Cardiac muscle cell (in vitro differentiated cells and primary cell): ENCODE measurements around the gene NFKBIB. TPM values are rescaled to one million over a fixed set of nuclear protein-coding genes. Genes with fewer than 3 reads are reported as not detected.

Source experiments
- DNase-seq, 2 donors: peaks; one replicate each; pipeline versions ENCODE4 v3.0.0 to v3.0.0-alpha.2; 2010 to 2017; ENCODE audit warnings: low read depth in 1 of 2, low spot score in 1 of 2
- H3K27ac ChIP-seq: fragments of 200-600 bp; sonication (generic); 2 replicates; pipeline ENCODE4 v1.5.1; 2016
- H3K27me3 ChIP-seq: fragments of 200-600 bp; sonication (generic); 2 replicates; pipeline ENCODE4 v1.6.0; 2016; ENCODE audit warnings: control low read depth
- H3K36me3 ChIP-seq: fragments of 200-600 bp; sonication (generic); 2 replicates; pipeline ENCODE4 v1.5.1; 2016; ENCODE audit warnings: control low read depth
- H3K4me1 ChIP-seq: fragments of 200-600 bp; sonication (generic); 2 replicates; pipeline ENCODE4 v1.8.1; 2017; ENCODE audit warnings: low read depth, mild to moderate bottlenecking, mixed run types
- H3K4me3 ChIP-seq: fragments of 200-600 bp; sonication (generic); 2 replicates; pipeline ENCODE4 v1.5.1; 2016; ENCODE audit warnings: mild to moderate bottlenecking
- H3K9me3 ChIP-seq: fragments of 200-600 bp; sonication (generic); 2 replicates; pipeline ENCODE4 v1.5.1; 2017; ENCODE audit warnings: low read depth, mild to moderate bottlenecking, control low read depth
- polyA plus RNA-seq: library from polyadenylated mRNA; unstranded; fragments of >200 nt; fragmentation: Nextera tagmentation; extraction: Ambion mirVana; gene quantifications from 2 replicates; pipeline ENCODE4 v1.2.1, GENCODE V29; 2016
- total RNA-seq: library from RNA; depleted of rRNA; stranded (reverse); fragments of >200 nt; gene quantifications from 2 replicates; pipeline ENCODE4 v1.2.3, GENCODE V29; 2016
- TF ChIP-seq, protein P1 (sequence below): IDR thresholded peaks from 2 replicates; pipeline ENCODE4 v1.5.1; 2012; ENCODE audit warnings: low read depth, mild to moderate bottlenecking, low read length

Gene NFKBIB
- total and polyA plus RNA-seq, 2 experiments from 2014 or later, result 14.7 to 19.6 TPM

DNA sequence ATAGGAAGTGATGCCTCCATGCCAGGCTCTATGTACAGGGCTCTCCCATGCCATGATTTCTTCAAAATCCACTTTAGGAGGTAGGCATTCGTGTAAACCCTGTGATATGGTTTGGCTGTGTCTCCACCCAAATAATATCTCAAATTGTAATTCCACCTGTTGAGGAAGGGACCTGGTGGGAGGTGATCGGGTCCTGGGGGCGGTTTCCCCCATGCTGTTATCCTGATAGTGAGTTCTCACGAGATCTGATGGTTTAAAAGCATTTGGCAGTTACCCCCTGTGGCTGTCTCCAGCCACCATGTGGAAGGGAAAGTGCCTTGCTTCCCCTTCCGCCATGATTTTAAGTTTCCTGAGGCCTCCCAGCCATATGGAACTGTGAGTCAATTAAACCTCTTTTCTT, 22.7 kb downstream of the NFKBIB start:
- Histone ChIP-seq H3K27ac (no peak overlapping the region), H3K9me3 (no peaks in the 10 kb centered on the region), H3K27me3 (no peaks in the 10 kb centered on the region), H3K4me3 (no peak overlapping the region), H3K36me3 (peaks cover 17% of the 10 kb centered on the region), H3K4me1 (no peaks in the 10 kb centered on the region)
- no peak for DNase-seq
- TF ChIP-seq, protein P1, sequence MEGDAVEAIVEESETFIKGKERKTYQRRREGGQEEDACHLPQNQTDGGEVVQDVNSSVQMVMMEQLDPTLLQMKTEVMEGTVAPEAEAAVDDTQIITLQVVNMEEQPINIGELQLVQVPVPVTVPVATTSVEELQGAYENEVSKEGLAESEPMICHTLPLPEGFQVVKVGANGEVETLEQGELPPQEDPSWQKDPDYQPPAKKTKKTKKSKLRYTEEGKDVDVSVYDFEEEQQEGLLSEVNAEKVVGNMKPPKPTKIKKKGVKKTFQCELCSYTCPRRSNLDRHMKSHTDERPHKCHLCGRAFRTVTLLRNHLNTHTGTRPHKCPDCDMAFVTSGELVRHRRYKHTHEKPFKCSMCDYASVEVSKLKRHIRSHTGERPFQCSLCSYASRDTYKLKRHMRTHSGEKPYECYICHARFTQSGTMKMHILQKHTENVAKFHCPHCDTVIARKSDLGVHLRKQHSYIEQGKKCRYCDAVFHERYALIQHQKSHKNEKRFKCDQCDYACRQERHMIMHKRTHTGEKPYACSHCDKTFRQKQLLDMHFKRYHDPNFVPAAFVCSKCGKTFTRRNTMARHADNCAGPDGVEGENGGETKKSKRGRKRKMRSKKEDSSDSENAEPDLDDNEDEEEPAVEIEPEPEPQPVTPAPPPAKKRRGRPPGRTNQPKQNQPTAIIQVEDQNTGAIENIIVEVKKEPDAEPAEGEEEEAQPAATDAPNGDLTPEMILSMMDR, result no peak

DNA sequence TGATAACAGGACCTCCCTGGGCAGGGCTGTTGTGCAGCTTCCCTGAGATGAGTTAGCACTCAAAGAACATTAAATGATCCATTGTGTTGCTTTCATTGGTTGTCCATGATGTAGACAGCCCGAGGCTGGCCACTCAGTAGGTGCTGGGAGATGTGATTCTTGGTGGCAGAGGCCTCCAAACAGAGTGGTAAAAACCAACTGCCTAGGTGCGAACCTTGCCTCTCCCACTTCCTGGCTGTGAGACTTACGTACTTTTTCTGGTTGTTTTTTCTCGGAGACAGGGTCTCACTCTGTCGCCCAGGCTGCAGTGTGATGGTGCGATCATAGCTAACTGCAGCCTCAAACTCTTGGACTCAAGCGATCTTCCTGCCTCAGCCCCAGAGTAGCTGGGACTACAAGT, 24.6 kb downstream of the NFKBIB start:
- H3K4me1 ChIP-seq, result no peaks in the 10 kb centered on the region
- no peak for DNase-seq
- H3K27me3 ChIP-seq, result no peaks in the 10 kb centered on the region
- peaks cover 19% of the 10 kb centered on the region for H3K36me3 ChIP-seq
- TF ChIP-seq, protein P1, result no peak
- no peaks in the 10 kb centered on the region for H3K9me3 ChIP-seq
- no peak overlapping the region for H3K27ac ChIP-seq
- H3K4me3 ChIP-seq, result no peak overlapping the region

GRCh38 chr19:38928391-38929001, 28.7 kb downstream of the NFKBIB start:
- H3K27me3 ChIP-seq, result no peaks in the 10 kb centered on the region
- peaks cover 11% of the 10 kb centered on the region for H3K36me3 ChIP-seq
- DNase-seq, result no peak
- H3K9me3 ChIP-seq, result no peaks in the 10 kb centered on the region
- TF ChIP-seq, protein P1, result no peak
- H3K27ac ChIP-seq, result no peak overlapping the region
- H3K4me1 ChIP-seq, result no peaks in the 10 kb centered on the region
- no peak overlapping the region for H3K4me3 ChIP-seq

GRCh38 chr19:38929929-38930775, 30.4 kb downstream of the NFKBIB start, which contains the start of gene SARS2:
Gene SARS2 (minus strand): TSS chr19:38930763. CDS start chr19:38930736, 27 bp downstream.
- Histone ChIP-seq H3K27me3 (no peaks in the 10 kb centered on the region), H3K36me3 (peaks cover 2% of the 10 kb centered on the region), H3K27ac (peak within 1 kb of the TSS; percentile 90), H3K4me3 (peak within 1 kb of the TSS; percentile 88), H3K9me3 (no peaks in the 10 kb centered on the region), H3K4me1 (no peaks in the 10 kb centered on the region)
- DNase-seq, result peak; percentile 94 to 97
- TF ChIP-seq, protein P1, result peak; percentile 100

DNA sequence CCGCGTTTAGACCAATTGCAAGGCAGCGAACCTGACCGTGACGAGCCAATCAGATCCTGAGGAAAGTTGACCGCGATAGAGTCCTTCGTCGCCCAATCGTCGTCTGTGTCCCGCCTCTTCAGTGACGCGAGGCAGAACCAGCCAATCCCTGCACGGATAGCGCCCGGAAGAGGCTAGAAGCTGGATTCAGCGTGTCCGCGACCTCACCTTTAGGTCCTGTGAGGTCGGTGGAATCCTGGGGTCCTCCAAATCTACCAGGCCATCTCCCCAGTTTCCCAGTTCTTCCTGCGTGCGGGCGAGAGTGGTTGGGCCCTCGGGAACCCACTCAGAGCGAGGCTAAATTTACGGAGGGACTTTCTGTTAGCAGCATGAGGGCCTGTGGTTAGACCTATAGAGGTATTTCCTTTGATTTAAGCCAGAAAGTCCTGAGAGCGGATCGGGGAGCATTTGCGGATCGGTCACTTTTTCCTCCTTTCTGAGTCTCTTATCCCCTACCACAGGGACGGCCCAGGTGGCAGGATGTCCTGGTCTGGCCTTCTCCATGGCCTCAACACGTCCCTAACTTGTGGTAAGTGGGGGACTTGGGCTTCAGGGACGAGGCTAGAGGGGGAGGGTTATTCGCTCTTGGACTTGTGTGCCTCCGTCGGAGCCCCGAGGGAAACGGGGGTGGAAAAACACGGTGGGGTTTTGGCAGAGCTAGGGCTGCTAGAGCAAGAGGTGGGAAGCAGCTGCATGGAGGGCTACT, 31.2 kb downstream of the NFKBIB start, which contains the start of gene MRPS12:
Gene MRPS12, plus strand, starts transcription at position 169 of the 745 bp plus-strand sequence. Its CDS starts 351 bp downstream, at position 520.
- TF ChIP-seq, protein P1, result no peak
- H3K27me3 ChIP-seq, result no peaks in the 10 kb centered on the region
- H3K4me3 ChIP-seq, result peak within 1 kb of the TSS; percentile 88
- H3K9me3 ChIP-seq, result no peaks in the 10 kb centered on the region
- no peaks in the 10 kb centered on the region for H3K4me1 ChIP-seq
- peaks cover 2% of the 10 kb centered on the region for H3K36me3 ChIP-seq
- H3K27ac ChIP-seq, result peak within 1 kb of the TSS; percentile 90
- peak; percentile 99 to 100 for DNase-seq
